Measurements from ENCODE around the gene TUBA3D. TPM values are rescaled to one million over a fixed set of nuclear protein-coding genes. Genes with fewer than 3 reads are reported as not detected.
"Not testable (repeated sequence)": the region's sequence is repeated elsewhere in the genome, so short reads cannot be mapped to it uniquely, and the experiment has no call there.

The TUBA3D gene
- total and polyA plus RNA-seq, 2 of the 13 experiments (the other 11 are each of a cell fraction or from before 2014, with no cell fraction given): not detected

DNA sequence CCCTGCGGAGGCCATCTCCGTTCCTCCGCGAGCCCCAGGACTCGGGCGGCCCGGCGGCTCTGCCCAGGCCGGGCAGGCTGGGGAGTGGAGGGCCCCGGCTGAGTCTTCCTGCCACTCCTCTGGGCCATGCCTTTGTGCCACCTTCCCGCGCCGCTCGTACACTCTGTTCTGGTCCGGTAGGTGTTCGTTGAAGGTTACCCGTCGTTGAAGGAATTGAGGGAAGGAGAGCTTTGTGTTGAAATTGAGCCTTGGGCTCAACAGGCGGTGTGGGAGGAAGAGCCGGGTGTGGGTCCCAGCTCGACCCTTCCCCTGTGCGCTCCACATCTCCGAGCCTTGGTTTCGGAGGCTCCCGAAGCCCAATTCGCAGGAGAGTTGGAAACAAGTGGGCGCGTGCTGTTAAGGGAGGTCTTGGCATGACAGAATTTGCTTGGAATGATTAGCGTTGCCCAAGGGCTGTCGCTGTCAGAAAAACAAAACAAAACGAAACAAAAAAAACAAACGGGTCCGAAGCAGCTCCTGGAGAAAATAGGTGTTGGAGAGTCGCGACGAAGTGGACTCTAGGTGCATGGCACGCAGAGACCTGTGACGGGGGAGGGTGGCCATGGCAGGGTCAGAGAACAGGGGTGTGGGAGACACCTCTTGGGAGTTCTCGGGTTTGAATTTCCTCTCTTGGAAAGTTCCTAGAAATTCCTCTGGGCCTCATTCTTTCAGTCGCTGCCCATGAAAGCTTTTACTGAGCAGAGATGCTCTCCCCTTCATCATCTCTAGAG, 17.5 kb downstream of the TUBA3D start (continued):
- TF ChIP-seq ZBTB42 (CRISPR knock-in tag; IDR thresholded peaks at IDR 0.05) (no peak), U2AF1 (optimal IDR thresholded peaks at IDR 0.05; ENCODE audit: low read depth, low read length) (no peak), GATA4 (IDR thresholded peaks at IDR 0.05; ENCODE audit: borderline replicate concordance, low read depth) (no peak), ZNF891 (CRISPR knock-in tag; IDR thresholded peaks at IDR 0.05) (peak; percentile 14; the same call in 1 of the 2 replicates), ZNF263 (CRISPR knock-in tag; IDR thresholded peaks at IDR 0.05) (peak; percentile 1; the same call in 1 of the 2 replicates), MTA1 (CRISPR knock-in tag; IDR thresholded peaks at IDR 0.05; ENCODE audit: borderline replicate concordance) (no peak)

DNA sequence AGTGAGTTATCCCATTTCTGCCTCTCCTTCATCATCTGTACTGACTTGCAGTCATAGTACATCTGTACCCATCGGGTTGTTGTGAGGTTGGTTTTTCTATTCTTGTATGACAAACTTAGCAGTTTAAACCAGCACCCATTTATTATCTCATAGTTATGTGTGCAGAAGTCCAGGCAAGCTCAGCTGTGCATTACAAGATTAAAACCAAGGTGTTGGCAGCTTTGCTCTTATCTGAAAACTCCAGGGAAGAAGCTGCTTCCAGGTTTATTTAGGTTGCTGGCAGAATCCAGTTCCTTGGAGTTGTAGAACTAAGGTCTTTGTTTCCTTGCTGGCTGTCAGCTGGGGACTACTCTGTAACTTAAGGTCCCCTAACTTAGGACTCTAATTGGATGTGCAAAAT, 19.6 kb downstream of the TUBA3D start:
- H3K4me3 ChIP-seq (replicated peaks in 1 of 3; ENCODE audit: insufficient read depth in 1 of 3, low read depth in 2 of 3, low read length in 3 of 3); H3K27ac ChIP-seq (ENCODE audit: extremely low read length, insufficient read depth, low read length); H4K20me1 ChIP-seq (ENCODE audit: insufficient read depth, low read length); CTCF ChIA-PET (ENCODE audit: low intra/inter-chr PET ratio, low total read pairs); POLR2A ChIA-PET; H3K27me3 ChIP-seq (ENCODE audit: control insufficient read depth in 1 of 2, insufficient read depth in 2 of 2, low read length in 2 of 2); DNase-seq (ENCODE audit: low spot score); H3K9me3 ChIP-seq (ENCODE audit: low read length); ATAC-seq; H2AFZ ChIP-seq (ENCODE audit: low read length); H3K9ac ChIP-seq (ENCODE audit: insufficient read depth, low read depth, low read length); FAIRE-seq: not testable (repeated sequence)
- 100% methylated on average over 1 of the region's 1 CpG for WGBS (ENCODE audit: low lambda C conversion rate)
- intact Hi-C loops (cut with micrococcal nuclease; ENCODE audit: unreplicated experiment): loop anchor here (10.0 kb wide), 1 partner anchor 341 kb away; no protein-coding TSS in a partner anchor
- in situ Hi-C loops (cut with HindIII; ENCODE audit: extremely low pct_ligation_motif_present, low pct_unique_long_range_greater_than_20kb): loop anchor here (25.0 kb wide), 1 partner anchor 1308 kb away; the partner anchor contains the start of genes MZT2B, SMPD4 and TUBA3E
- Histone ChIP-seq H3K79me2 (ENCODE audit: insufficient read depth, low read length) (peaks cover 59% of the 10 kb centered on the region), H3K4me1 (ENCODE audit: insufficient read depth, low read length) (peaks cover 28% of the 10 kb centered on the region), H3K36me3 (replicated peaks in 1 of 2; ENCODE audit: control insufficient read depth in 1 of 2, insufficient read depth in 2 of 2, low read length in 2 of 2) (peaks cover 6 to 29% of the 10 kb centered on the region in 2 experiments; a peak in 4 of 5 replicates), H3K4me2 (ENCODE audit: low read depth, low read length) (peak overlapping the region; percentile 21; the same call in 1 of the 2 replicates)
- TSS peak; percentile 20 for BruUV-seq (replicated peaks)

DNA sequence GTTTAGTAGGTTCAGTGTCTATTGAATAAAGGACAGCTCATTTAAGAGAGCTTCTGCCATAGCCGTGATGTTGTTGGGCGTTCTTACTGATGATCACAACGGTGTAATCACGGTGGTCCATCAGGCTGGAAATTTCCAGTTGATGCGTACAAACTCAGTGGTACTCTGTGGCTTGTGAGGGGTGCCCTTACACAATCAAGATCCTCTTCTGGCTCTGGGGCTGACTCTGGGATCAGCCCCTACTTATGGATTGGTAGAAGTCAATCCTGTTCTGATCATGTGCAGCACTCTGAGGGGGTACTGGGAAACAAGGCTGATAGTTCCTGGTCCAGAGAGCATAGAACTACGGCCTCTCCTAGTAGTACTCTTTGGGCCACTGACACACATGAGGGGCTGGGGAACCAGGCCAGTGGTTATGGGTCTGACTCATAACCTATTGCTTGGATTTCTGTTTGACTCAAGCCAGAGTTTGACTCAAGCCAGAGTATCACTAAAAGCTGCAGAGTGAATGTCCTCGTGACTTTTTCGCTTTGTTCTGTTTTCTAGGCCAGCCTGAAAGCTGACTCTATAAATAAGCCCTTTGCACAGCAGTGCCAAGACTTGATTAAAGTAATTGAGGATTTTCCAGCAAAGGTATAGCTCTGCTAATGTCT, 22.5 kb downstream of the TUBA3D start:
- peaks cover 43% of the 10 kb centered on the region for H3K79me2 ChIP-seq (ENCODE audit: insufficient read depth, low read length)
- FAIRE-seq: not testable (repeated sequence)

GRCh38 chr2:131503587-131503986, 27.7 kb downstream of the TUBA3D start:
- H3K4me3 ChIP-seq (replicated peaks in 1 of 3; ENCODE audit: insufficient read depth in 1 of 3, low read depth in 2 of 3, low read length in 3 of 3); H3K4me1 ChIP-seq (ENCODE audit: insufficient read depth, low read length); FAIRE-seq; intact Hi-C loops (cut with micrococcal nuclease; ENCODE audit: unreplicated experiment); H3K27ac ChIP-seq (ENCODE audit: extremely low read length, insufficient read depth, low read length); H2AFZ ChIP-seq (ENCODE audit: low read length); H3K79me2 ChIP-seq (ENCODE audit: insufficient read depth, low read length); in situ Hi-C loops (cut with HindIII; ENCODE audit: extremely low pct_ligation_motif_present, low pct_unique_long_range_greater_than_20kb); H3K9ac ChIP-seq (ENCODE audit: insufficient read depth, low read depth, low read length); H3K9me3 ChIP-seq (ENCODE audit: low read length); CTCF ChIA-PET (ENCODE audit: low intra/inter-chr PET ratio, low total read pairs); POLR2A ChIA-PET; H4K20me1 ChIP-seq (ENCODE audit: insufficient read depth, low read length); BruUV-seq (replicated peaks); DNase-seq (ENCODE audit: low spot score); H3K27me3 ChIP-seq (ENCODE audit: control insufficient read depth in 1 of 2, insufficient read depth in 2 of 2, low read length in 2 of 2); H3K4me2 ChIP-seq (ENCODE audit: low read depth, low read length); ATAC-seq: not testable (repeated sequence)
- H3K36me3 ChIP-seq (replicated peaks in 1 of 2; ENCODE audit: control insufficient read depth in 1 of 2, insufficient read depth in 2 of 2, low read length in 2 of 2): peaks cover 26 to 76% of the 10 kb centered on the region in 2 experiments; a peak in 4 of 5 replicates
- 98% methylated on average over 4 of the region's 4 CpGs for WGBS (ENCODE audit: low lambda C conversion rate)

More for the DNA sequence above, 22.5 kb downstream of the TUBA3D start:
- ATAC-seq; H3K9me3 ChIP-seq (ENCODE audit: low read length); CTCF ChIA-PET (ENCODE audit: low intra/inter-chr PET ratio, low total read pairs); H3K4me3 ChIP-seq (replicated peaks in 1 of 3; ENCODE audit: insufficient read depth in 1 of 3, low read depth in 2 of 3, low read length in 3 of 3); POLR2A ChIA-PET; H3K27ac ChIP-seq (ENCODE audit: extremely low read length, insufficient read depth, low read length); H3K9ac ChIP-seq (ENCODE audit: insufficient read depth, low read depth, low read length); H2AFZ ChIP-seq (ENCODE audit: low read length); BruUV-seq (replicated peaks); H3K4me2 ChIP-seq (ENCODE audit: low read depth, low read length); H3K27me3 ChIP-seq (ENCODE audit: control insufficient read depth in 1 of 2, insufficient read depth in 2 of 2, low read length in 2 of 2); H4K20me1 ChIP-seq (ENCODE audit: insufficient read depth, low read length); DNase-seq (ENCODE audit: low spot score): not testable (repeated sequence)
- Histone ChIP-seq H3K36me3 (replicated peaks in 1 of 2; ENCODE audit: control insufficient read depth in 1 of 2, insufficient read depth in 2 of 2, low read length in 2 of 2) (peaks cover 14 to 49% of the 10 kb centered on the region in 2 experiments; a peak in 4 of 5 replicates), H3K4me1 (ENCODE audit: insufficient read depth, low read length) (peaks cover 20% of the 10 kb centered on the region)
- intact Hi-C loops (cut with micrococcal nuclease; ENCODE audit: unreplicated experiment) (loop anchor here (10.0 kb wide), 1 partner anchor 344 kb away; no protein-coding TSS in a partner anchor), in situ Hi-C loops (cut with HindIII; ENCODE audit: extremely low pct_ligation_motif_present, low pct_unique_long_range_greater_than_20kb) (loop anchor here (25.0 kb wide), 1 partner anchor 1311 kb away; the partner anchor contains the start of genes MZT2B, SMPD4 and TUBA3E)
- 68% methylated on average over 8 of the region's 8 CpGs for WGBS (ENCODE audit: low lambda C conversion rate)

Data from HepG2 (cell line).